Hematopoietic multipotent progenitor cell treated with erythropoietin and hydrocortisone succinate and interleukin-3 and kit ligand, for 17 days (in vitro differentiated cells): ENCODE results near the gene STAT5A.
"Not testable (repeated sequence)": the region's sequence is repeated elsewhere in the genome, so short reads cannot be mapped to it uniquely, and the experiment has no call there.

ENCODE experiments used
- DNase-seq: peaks from one replicate; pipeline ENCODE4 v3.0.0-alpha.2; 2015; ENCODE audit warnings: low spot score

STAT5A gene

GRCh38 chr17:42308446-42308845, 20.1 kb downstream of the STAT5A start:
- no peak for DNase-seq

- no peak for DNase-seq
Measured at GRCh38 chr17:42309142-42309541, 20.8 kb downstream of the STAT5A start.

GRCh38 chr17:42309986-42310786, 21.9 kb downstream of the STAT5A start:
- DNase-seq = no peak

GRCh38 chr17:42310787-42311215, 22.5 kb downstream of the STAT5A start:
- no peak for DNase-seq

DNA sequence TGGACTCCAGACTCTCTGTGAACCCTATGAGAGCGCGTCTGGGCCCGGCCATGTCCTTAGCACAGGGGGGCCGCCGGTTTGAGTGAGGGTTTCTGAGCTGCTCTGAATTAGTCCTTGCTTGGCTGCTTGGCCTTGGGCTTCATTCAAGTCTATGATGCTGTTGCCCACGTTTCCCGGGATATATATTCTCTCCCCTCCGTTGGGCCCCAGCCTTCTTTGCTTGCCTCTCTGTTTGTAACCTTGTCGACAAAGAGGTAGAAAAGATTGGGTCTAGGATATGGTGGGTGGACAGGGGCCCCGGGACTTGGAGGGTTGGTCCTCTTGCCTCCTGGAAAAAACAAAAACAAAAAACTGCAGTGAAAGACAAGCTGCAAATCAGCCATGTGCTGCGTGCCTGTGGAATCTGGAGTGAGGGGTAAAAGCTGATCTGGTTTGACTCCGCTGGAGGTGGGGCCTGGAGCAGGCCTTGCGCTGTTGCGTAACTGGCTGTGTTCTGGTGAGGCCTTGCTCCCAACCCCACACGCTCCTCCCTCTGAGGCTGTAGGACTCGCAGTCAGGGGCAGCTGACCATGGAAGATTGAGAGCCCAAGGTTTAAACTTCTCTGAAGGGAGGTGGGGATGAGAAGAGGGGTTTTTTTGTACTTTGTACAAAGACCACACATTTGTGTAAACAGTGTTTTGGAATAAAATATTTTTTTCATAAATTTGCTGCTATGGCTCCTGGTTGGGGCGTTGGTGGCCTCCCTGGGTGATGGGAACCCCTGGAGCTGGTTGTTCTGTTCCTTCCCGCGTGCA, 23.1 kb downstream of the STAT5A start:
- DNase-seq = peak; percentile 76

GRCh38 chr17:42312035-42312284, 23.7 kb downstream of the STAT5A start:
- DNase-seq = no peak

GRCh38 chr17:42312285-42313130, 24.2 kb downstream of the STAT5A start:
- peak; percentile 84 for DNase-seq

DNA sequence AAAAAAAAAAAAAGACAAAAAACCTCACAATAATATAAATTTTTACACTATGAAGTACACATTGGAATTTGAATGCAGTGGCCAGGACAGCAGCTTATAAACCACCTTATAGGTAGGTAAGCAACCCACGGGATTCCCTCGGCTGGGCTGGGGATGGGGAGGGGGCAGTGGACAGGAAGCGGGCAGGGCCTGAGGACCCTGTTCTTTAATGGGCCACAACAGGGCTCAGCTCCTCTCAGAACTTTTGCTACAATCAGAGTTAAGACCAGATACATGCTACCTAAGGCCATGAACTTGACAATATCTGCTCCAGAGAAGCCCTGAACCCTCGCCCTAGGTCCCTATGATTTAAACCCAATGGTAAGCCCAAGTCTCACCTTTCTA, 25.1 kb downstream of the STAT5A start:
- no peak for DNase-seq

DNA sequence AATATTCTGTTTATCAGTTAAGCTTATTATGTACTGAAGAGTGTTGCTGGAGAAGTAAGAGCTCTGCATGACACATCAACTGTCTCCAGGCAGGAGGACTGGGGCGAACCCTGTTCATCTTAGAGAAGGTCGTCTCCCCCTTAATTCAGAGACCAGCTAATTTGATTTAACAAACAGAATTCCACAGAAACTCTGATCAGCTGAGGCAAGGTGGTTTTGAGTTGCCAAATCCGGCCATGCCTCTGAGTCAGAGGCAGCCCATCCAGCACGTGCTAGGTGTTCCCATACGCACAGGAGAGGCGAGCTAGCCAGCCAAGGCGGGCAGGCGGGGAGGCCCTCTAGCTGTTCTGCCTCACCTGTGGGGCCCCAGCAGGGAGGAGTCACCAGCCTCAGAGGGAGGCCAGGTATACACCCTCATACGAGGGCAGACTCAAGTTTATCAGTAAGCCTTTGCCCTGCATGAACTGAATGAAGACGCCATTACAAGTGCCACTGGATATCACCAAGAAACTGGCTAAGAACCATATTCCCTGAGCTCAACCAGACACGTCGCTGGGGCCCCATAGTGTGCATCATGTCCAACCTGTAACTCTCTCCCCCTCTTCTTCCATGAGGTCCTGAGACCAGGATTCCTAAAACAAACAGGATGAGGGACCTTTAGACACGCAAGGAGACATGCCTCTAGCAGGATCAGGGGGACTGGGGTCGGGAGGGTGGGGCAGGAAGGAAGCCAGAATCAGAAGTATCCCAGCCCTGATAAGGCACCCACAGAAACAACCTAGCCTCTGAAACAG, 25.7 kb downstream of the STAT5A start:
- DNase-seq = peak; percentile 37

- no peak for DNase-seq
Measured at GRCh38 chr17:42315402-42316156, 27.3 kb downstream of the STAT5A start.

- no peak for DNase-seq
Measured at GRCh38 chr17:42316755-42317154, 28.5 kb downstream of the STAT5A start.

GRCh38 chr17:42317266-42317845, 29.1 kb downstream of the STAT5A start:
- DNase-seq = no peak

DNA sequence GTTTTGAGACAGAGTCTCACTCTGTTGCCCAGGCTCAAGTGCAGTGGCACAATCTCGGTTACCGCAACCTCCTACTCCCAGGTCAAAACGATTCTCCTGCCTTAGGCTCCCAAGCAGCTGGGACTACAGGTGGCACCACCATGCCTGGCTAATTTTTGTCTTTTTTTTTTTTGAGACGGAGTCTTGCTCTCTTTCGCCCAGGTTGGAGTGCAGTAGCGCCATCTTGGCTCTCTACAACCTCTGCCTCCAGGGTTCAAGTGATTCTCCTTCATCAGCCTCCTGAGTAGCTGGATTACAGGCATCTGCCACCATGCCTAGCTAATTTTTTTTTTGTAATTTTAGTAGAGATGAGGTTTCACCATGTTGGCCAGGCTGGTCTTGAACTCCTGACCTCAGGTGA, 29.7 kb downstream of the STAT5A start:
- DNase-seq = not testable (repeated sequence)

DNA sequence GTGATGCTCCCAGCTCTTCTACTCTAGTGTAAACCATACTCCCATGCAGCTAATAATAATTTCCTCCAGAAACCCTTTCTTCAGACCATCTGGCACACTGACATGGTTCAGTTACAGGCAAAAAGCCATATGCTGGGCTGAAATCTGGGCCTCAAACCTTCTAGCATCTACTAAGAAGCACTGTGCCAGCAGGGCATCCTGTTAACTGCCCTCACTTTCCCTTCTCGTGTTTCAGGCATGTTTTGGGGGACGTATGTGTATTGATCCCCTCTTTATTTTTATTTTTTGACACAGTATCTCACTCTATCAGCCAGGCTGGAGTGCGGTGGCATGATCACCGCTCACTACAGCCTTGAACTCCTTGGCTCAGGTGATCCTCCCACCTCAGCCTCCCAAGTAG, 33.3 kb downstream of the STAT5A start:
- no peak for DNase-seq

DNA sequence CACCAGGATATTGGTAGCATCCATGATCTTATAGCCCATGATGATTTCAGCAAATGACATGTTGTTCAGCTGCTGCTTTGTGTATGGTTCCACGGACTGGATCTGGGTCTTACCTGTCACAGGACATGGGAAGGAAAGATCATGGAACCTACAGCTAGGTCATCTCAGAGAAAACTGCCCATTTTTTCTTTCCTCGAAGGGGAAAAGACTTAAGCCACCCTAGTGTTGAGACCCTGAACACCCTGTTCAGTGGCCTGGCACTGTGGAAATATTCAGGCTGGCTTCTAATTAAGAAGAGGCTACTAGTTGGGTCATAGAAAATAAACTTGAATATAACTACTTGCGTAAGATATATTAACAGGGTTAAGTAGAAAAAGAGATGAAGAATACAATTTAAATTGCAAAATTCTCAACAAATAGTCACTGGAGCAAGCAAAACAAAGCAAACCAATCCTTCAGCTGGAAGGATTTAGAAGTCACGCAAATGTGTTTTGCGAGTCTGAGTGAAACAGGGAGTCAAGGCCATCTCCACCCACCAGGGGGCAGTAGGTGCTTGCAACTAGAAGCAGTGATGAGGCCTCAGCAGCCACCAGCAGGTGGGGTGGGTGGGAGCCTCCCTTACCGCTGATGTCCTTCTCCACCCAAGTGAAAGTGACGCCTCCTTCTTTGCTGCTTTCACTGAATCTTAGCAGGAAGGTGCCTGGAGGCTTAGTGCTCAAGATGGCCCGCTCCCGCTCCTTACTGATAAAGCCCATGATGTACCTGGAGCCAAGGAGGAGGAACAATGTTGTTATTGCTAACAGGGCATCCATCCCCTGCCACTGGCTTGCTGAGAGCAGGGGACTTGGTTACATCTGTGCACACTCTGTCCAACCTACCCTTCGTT, 34.3 kb downstream of the STAT5A start:
- DNase-seq = peak; percentile 96

DNA sequence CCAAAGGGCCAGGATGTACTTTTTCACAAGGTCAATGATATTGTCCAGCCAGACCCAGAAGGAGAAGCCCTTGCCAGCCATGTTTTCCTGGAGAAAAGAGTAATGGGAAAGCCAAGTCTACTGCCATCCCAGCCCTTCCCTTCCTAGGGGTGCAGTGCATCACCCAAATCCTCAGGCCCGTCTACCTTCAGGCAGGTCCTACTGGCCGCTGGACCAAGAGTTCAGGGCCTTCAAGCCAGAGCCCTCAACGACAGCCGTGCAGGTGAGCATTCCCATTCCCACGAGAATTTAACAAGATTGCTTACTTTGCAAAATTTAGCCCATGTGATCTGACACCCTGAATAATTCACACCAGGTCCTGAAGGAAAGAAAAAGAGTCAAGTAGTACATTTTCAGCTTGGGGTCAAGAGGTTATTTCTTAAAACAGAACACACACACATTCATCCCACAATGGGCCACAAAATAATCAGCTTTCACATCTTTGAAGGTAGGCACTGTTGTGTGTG, 35.0 kb downstream of the STAT5A start:
- DNase-seq = no peak

GRCh38 chr17:42325026-42325425, 36.7 kb downstream of the STAT5A start:
- no peak for DNase-seq

DNA sequence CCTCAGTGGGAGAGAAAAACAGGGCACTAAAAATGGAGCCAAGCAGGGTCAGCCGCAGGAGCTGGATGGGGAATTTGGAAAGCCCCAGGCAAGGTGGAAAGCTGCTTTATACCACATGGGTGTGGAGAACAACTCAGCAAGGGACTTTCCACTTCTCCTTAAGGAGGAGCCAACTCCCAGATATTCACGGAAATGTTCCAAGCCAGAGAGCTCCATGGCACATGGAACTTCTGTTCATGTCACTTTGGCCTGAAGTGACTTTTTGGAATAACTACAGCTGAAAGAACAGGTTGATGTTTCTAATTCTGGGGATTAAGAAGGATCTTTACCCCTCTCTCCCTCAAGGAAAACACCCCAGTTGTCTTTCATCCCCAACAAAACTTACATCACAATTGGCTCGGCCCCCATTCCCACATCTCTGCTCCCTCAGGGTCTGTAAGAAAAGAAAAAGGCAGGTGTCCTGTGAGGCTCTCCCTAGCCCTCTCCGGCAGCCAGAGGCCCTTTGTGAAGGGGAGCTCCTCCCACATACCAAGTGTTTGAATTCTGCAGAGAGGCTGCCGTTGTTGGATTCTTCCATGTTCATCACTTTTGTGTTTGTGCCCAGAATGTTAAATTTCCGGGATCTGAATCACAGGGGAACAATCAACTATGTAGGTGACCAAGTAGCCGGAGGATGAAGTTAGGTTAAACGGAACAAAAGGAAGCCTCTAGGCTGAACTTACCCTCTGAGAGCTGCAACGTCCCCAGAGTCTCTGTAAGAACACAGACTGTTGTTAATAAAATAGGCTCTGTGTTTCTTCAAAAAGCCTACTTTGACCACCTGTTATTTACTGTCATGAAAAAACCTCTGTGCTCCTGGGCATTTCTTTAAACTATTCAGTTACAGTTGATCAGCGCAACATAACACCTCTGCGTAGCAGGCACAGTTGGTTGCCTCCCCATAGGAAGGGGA, 41.0 kb downstream of the STAT5A start:
- DNase-seq = no peak
